DMS 273 (cell line): Measurements from ENCODE around the gene PROK2.

Experiments
- DNase-seq: peaks from one replicate; lab custom pipeline; 2025; ENCODE audit not compliant: unreplicated experiment; lab: John Stamatoyannopoulos, UW

The PROK2 gene

GRCh38 chr3:71787851-71788405, 3.0 kb upstream of the PROK2 start:
- DNase-seq: no peak

GRCh38 chr3:71786551-71786950, 1.6 kb upstream of the PROK2 start:
- no peak for DNase-seq

- DNase-seq: no peak
Measured at GRCh38 chr3:71786217-71786549, 1.2 kb upstream of the PROK2 start.

- DNase-seq: no peak
Measured at GRCh38 chr3:71785532-71786216, 726 bp upstream of the PROK2 start.

GRCh38 chr3:71784201-71784913, 591 bp downstream of the PROK2 start:
- DNase-seq: peak; percentile 29

GRCh38 chr3:71783152-71783551, 1.8 kb downstream of the PROK2 start:
- no peak for DNase-seq

GRCh38 chr3:71780430-71780829, 4.5 kb downstream of the PROK2 start:
- no peak for DNase-seq

GRCh38 chr3:71779674-71780377, 5.1 kb downstream of the PROK2 start:
- no peak for DNase-seq

GRCh38 chr3:71778353-71778752, 6.6 kb downstream of the PROK2 start:
- DNase-seq: no peak

GRCh38 chr3:71776538-71776937, 8.4 kb downstream of the PROK2 start:
- no peak for DNase-seq

- no peak for DNase-seq
Measured at GRCh38 chr3:71771884-71772283, 13.1 kb downstream of the PROK2 start.

GRCh38 chr3:71771126-71771525, 13.8 kb downstream of the PROK2 start:
- DNase-seq: no peak

- DNase-seq: peak; percentile 12
Measured at GRCh38 chr3:71763426-71763825, 21.5 kb downstream of the PROK2 start.

GRCh38 chr3:71760140-71760539, 24.8 kb downstream of the PROK2 start:
- no peak for DNase-seq

GRCh38 chr3:71759401-71759800, 25.5 kb downstream of the PROK2 start:
- DNase-seq: no peak

- DNase-seq: no peak
Measured at GRCh38 chr3:71758091-71758490, 26.9 kb downstream of the PROK2 start.

GRCh38 chr3:71754610-71755253, 30.2 kb downstream of the PROK2 start:
- peak; percentile 34 for DNase-seq

GRCh38 chr3:71753701-71754609, 31.0 kb downstream of the PROK2 start, which contains the start of gene GPR27:
TSS of gene GPR27 (plus strand) at chr3:71753855. CDS start at chr3:71754050, 195 bp downstream.
- peak; percentile 66 for DNase-seq

- no peak for DNase-seq
Measured at GRCh38 chr3:71752831-71753700, 31.9 kb downstream of the PROK2 start.
